ENCODE measurements around the gene KCNA4. TPM values are rescaled to one million over a fixed set of nuclear protein-coding genes. Genes with fewer than 3 reads are reported as not detected.
"Not testable (repeated sequence)": the region's sequence is repeated elsewhere in the genome, so short reads cannot be mapped to it uniquely, and the experiment has no call there.

Gene KCNA4
- total RNA-seq, 1 donor from 2014 or later = 0.53 TPM

DNA sequence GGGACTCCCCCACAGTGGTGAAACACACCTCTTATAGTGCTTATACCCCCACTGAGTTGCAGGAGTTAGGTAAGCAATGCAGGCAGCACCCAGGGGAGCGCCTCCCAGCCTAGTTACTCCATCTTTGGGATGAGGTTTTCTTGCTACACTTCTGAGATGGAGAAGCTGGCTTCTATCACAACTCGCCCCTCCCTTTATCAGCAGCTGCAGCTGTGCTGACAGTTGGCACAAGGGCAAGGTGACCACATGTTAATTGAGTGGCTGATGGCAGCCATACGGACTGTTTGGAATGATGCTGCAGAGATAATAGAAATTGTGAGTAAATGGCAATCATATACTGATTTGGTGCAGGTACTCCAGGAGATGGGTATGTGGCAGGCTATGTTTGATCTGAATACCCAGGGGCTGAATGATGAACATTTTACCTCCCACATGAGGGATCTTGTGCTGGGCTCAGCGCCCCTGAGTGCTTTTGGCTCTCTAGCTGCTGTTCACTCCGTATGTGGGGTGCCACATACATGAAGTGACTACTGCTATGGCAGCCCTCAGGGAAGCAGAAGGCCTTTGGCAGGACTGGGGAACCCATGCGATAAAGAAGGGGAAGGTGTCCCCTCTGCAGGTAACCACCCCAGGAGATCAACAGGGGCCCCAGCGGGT lies 29.2 kb upstream of the KCNA4 start:
- H3K9me3 Mint-ChIP-seq (ENCODE audit: low read depth) = no peaks in the 10 kb centered on the region
- no peaks in the 10 kb centered on the region for H3K36me3 Mint-ChIP-seq (ENCODE audit: insufficient read depth)
- H3K4me1 Mint-ChIP-seq (ENCODE audit: low read depth) = no peaks in the 10 kb centered on the region
- no peak overlapping the region for H3K27ac Mint-ChIP-seq
- H3K4me3 Mint-ChIP-seq (ENCODE audit: low read depth) = no peak overlapping the region
- no peak for DNase-seq (ENCODE audit: low spot score, unreplicated experiment)
- H3K27me3 Mint-ChIP-seq = peaks cover 6% of the 10 kb centered on the region
- TF ChIP-seq, protein P1, sequence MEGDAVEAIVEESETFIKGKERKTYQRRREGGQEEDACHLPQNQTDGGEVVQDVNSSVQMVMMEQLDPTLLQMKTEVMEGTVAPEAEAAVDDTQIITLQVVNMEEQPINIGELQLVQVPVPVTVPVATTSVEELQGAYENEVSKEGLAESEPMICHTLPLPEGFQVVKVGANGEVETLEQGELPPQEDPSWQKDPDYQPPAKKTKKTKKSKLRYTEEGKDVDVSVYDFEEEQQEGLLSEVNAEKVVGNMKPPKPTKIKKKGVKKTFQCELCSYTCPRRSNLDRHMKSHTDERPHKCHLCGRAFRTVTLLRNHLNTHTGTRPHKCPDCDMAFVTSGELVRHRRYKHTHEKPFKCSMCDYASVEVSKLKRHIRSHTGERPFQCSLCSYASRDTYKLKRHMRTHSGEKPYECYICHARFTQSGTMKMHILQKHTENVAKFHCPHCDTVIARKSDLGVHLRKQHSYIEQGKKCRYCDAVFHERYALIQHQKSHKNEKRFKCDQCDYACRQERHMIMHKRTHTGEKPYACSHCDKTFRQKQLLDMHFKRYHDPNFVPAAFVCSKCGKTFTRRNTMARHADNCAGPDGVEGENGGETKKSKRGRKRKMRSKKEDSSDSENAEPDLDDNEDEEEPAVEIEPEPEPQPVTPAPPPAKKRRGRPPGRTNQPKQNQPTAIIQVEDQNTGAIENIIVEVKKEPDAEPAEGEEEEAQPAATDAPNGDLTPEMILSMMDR (IDR thresholded peaks at IDR 0.05; ENCODE audit: unreplicated experiment) = no peak

DNA sequence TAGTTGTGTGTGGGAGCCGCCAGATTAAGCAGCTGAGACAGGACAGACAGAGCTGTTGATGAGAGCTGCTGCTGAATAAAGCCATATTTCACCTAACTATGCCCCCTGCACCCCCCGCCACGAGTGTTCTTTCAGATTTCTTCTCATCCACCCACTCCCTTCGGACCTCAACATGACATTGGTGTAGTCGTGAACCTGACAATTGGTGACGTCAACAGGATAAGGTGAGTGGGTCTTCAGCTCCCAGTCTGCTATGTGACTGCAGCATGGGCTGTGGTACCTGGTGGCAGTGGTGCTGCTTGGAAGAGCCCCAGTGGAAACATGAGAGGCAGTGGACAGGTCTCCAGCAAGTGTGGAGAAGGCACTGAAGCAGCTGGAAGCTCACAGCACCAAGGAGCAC lies 28.3 kb upstream of the KCNA4 start:
- no peak overlapping the region for H3K27ac Mint-ChIP-seq
- H3K27me3 Mint-ChIP-seq = peaks cover 9% of the 10 kb centered on the region
- H3K4me3 Mint-ChIP-seq (ENCODE audit: low read depth) = no peak overlapping the region
- no peaks in the 10 kb centered on the region for H3K36me3 Mint-ChIP-seq (ENCODE audit: insufficient read depth)
- peaks cover 2% of the 10 kb centered on the region for H3K9me3 Mint-ChIP-seq (ENCODE audit: low read depth)
- H3K4me1 Mint-ChIP-seq (ENCODE audit: low read depth) = no peaks in the 10 kb centered on the region
- DNase-seq (ENCODE audit: low spot score, unreplicated experiment) = no peak
- TF ChIP-seq, protein P1 (IDR thresholded peaks at IDR 0.05; ENCODE audit: unreplicated experiment) = no peak

DNA sequence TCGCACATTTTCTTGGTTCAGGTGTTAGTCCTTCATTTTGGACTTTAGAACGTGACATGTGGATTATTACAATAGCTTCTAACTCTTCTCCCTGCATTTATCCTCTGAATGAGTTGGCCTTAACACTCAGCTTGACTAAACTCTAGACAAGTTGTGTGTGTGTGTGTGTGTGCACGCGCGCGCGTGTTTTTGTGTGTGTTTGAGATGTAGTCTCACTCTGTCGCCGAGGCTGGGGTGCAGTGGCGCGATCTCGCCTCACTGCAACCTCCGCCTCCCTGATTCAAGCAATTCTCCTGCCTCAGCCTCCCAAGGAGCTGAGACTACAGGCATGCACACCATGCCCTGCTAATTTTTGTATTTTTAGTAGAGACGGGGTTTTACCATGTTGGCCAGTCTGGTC lies 24.3 kb upstream of the KCNA4 start:
- Mint-ChIP-seq H3K36me3 (ENCODE audit: insufficient read depth) (no peaks in the 10 kb centered on the region), H3K27ac (no peak overlapping the region), H3K9me3 (ENCODE audit: low read depth) (peaks cover 7% of the 10 kb centered on the region), H3K4me1 (ENCODE audit: low read depth) (no peaks in the 10 kb centered on the region), H3K27me3 (peaks cover 15% of the 10 kb centered on the region), H3K4me3 (ENCODE audit: low read depth) (no peak overlapping the region)
- TF ChIP-seq, protein P1 (IDR thresholded peaks at IDR 0.05; ENCODE audit: unreplicated experiment) = no peak
- no peak for DNase-seq (ENCODE audit: low spot score, unreplicated experiment)

DNA sequence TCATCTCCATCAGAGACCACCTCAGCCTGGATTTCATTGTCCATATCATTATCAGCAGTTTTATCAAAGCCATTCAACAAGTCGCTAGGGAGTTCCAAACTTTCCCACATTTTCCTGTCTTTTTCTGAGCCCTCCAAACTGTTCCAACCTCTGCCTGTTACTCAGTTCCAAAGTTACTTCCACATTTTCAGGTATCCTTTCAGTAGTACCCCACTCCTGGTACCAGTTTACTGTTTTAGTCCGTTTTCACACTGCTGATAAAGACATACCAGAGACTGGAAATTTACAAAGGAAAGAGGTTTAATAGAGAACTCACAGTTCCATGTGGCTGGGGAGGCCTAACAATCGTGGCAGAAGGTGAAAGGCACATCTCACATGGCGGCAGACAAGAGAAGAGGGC lies 17.9 kb upstream of the KCNA4 start:
- not testable (repeated sequence) for H3K27ac Mint-ChIP-seq; H3K4me1 Mint-ChIP-seq (ENCODE audit: low read depth); H3K4me3 Mint-ChIP-seq (ENCODE audit: low read depth); H3K36me3 Mint-ChIP-seq (ENCODE audit: insufficient read depth); DNase-seq (ENCODE audit: low spot score, unreplicated experiment); H3K27me3 Mint-ChIP-seq
- peaks cover 17% of the 10 kb centered on the region for H3K9me3 Mint-ChIP-seq (ENCODE audit: low read depth)

DNA sequence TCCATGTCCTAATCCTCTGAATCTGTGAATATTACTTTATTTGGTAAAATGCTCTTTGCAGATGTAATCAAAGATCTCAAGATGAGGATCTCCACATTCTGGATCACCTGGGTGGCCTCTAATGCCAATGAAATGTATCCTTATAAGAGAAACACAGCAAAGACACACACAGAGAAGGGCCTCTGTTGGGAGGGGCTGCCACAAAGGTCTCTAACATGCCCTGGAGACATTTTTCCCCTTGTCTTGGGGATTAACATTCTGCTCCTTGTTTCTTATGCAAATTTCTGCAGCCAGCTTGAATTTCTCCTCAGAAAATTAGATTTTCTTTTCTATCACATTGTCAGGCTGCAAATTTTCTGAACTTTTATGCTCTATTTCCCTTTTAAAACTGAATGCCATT lies 17.3 kb upstream of the KCNA4 start:
- H3K36me3 Mint-ChIP-seq (ENCODE audit: insufficient read depth); H3K27ac Mint-ChIP-seq; DNase-seq (ENCODE audit: low spot score, unreplicated experiment); H3K4me3 Mint-ChIP-seq (ENCODE audit: low read depth); H3K27me3 Mint-ChIP-seq; H3K4me1 Mint-ChIP-seq (ENCODE audit: low read depth): not testable (repeated sequence)
- H3K9me3 Mint-ChIP-seq (ENCODE audit: low read depth) = peaks cover 17% of the 10 kb centered on the region

DNA sequence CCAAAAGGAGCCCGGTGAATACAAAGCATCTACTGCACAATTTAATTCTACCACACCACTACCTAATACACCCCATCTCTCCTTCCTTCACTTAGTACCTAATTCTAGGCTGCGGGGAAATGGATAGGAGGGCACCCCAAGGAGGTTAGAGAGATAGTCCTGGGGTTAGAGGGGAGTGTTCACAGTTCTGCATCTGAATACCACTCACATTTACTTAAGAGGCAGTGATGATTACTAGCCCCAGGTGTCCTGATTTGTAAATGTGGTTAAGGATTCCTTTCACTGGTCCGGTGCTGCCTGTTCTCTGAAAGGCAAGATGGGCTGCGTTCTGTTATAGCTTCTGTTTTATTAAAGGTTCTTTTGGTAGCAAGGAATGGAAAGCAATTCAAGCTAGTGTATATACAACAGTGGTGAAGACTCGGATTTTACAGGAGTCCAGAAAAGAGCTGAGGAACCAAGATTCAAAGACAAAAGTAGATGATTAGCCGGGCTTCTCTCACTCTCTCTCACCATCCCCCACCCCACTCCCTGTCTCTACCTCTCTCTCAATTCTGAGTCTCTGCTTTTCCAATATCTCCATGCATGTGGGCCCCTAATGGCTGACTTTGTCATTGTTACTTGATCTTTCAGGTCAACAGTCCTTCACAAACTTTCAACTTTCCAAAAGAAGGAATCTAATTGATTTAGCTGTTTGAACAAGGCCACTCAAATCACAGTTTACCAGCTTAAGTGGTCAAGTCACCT lies 8.7 kb upstream of the KCNA4 start:
- Mint-ChIP-seq H3K9me3 (ENCODE audit: low read depth) (no peaks in the 10 kb centered on the region), H3K4me1 (ENCODE audit: low read depth) (peaks cover 13% of the 10 kb centered on the region), H3K4me3 (ENCODE audit: low read depth) (no peak overlapping the region), H3K27me3 (peaks cover 22% of the 10 kb centered on the region), H3K36me3 (ENCODE audit: insufficient read depth) (no peaks in the 10 kb centered on the region), H3K27ac (peak overlapping the region; percentile 1)
- TF ChIP-seq, protein P1 (IDR thresholded peaks at IDR 0.05; ENCODE audit: unreplicated experiment) = no peak
- DNase-seq (ENCODE audit: low spot score, unreplicated experiment) = no peak
